Right lobe of liver (tissue), 6 donors: ENCODE measurements around the gene ACTR1A. TPM values are rescaled to one million over a fixed set of nuclear protein-coding genes. Genes with fewer than 3 reads are reported as not detected.

Experiments used
- ATAC-seq, 4 donors: fragments of 200-7000 bp; cut with Tn5 transposase; one replicate each; pipeline ENCODE4 v1.9.1; 2020; ENCODE audit warnings: mild to moderate bottlenecking in 4 of 4, moderate library complexity in 4 of 4
- DNase-seq, 3 donors: peaks; one replicate each; pipeline ENCODE4 v3.0.0-alpha.2; 2020
- H3K27ac ChIP-seq, 3 donors: fragments of 200-600 bp; one replicate each; pipeline ENCODE4 v1.8.0; 2022
- H3K27me3 ChIP-seq, 2 donors: fragments of 200-600 bp; one replicate each; pipeline ENCODE4 v1.8.0; 2022
- H3K36me3 ChIP-seq, 4 donors: fragments of 200-600 bp; sonication (generic) in 1 of 4; one replicate each; pipeline versions ENCODE4 v1.5.1 to v1.8.0; 2017 to 2022; ENCODE audit warnings: control low read depth in 1 of 4
- H3K4me1 ChIP-seq, 4 donors: fragments of 200-600 bp; sonication (generic) in 1 of 4; one replicate each; pipeline versions ENCODE4 v1.5.1 to v1.8.0; 2017 to 2022; ENCODE audit warnings: control low read depth in 1 of 4
- H3K4me3 ChIP-seq, 3 donors: fragments of 200-600 bp; one replicate each; pipeline ENCODE4 v1.8.0; 2022
- H3K9me3 ChIP-seq, 4 donors: fragments of 200-600 bp; sonication (generic) in 1 of 4; one replicate each; pipeline versions ENCODE4 v1.5.1 to v1.8.0; 2017 to 2022; ENCODE audit warnings: control low read depth in 1 of 4
- CTCF ChIP-seq, 4 donors: fragments of 200-600 bp in 3 of 4; fragments of 450-650 bp in 1 of 4; IDR thresholded peaks; one replicate each; pipeline versions ENCODE4 v1.5.1 to v1.8.0; 2016 to 2022; ENCODE audit warnings: antibody characterized with exemption in 4 of 4, mild to moderate bottlenecking in 2 of 4
- POLR2A ChIP-seq: fragments of 450-650 bp; IDR thresholded peaks from one replicate; pipeline ENCODE4 v1.6.1; 2017; ENCODE audit warnings: antibody characterized with exemption, mild to moderate bottlenecking
- WGBS: methylation state at CpG from one replicate; pipeline ENCODE4 v1.1.6; 2018; ENCODE audit warnings: low coverage, low lambda C conversion rate; ENCODE audit not compliant: insufficient coverage; ENCODE audit errors: missing lambda C conversion rate; 5-methylcytosine and 5-hydroxymethylcytosine counted together
- intact Hi-C, 2 donors: fragments of 100-400 bp; cut with DNase I; formaldehyde crosslinking; loops; one replicate each; pipeline versions ENCODE4 v1.11.2 to v1.14.1; 2022
- total RNA-seq, 6 experiments: library from RNA; depleted of rRNA in 2 of 6; stranded (reverse); fragments of >200 nt in 2 of 6; fragmentation: NEBNext Ultra II Directional in 3 of 6; extraction: Animal tissue kit (Norgen Biotek cat#: 25700) in 3 of 6; gene quantifications; one replicate each; pipeline versions ENCODE4 v1.1.0 to v1.2.4, GENCODE V29; 2016 to 2023
- donor health status: DM: no; HTN: yes; CAD: no.
- donor health status: DM: no; HTN: no; CAD: no.
- donor health status: DM: no; HTN: no; CAD: no.
- donor health status: DM: no; HTN: yes; CAD: no.
- donor health status: DM: no; HTN: yes; CAD: no.

Gene ACTR1A
- total RNA-seq, 6 experiments from 2014 or later = 25.6 to 47.9 (median 31.3) TPM

DNA sequence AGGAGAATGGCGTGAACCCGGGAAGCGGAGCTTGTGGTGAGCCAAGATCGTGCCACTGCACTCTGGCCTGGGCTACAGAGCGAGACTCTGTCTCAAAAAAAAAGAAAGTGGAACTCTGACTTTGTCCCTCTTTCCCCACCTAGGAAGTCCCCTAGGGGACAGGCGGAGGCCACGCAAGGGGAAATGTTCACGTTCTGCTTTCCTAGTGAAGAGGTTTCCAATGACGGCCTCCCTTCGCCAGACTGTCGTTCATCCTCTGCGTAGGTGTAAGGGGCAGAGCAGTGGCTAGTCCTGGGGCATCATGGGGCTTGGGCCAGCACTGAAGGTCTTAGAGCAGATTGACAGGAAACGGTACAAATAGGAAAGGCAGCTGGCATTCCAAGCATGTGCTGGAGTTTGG lies 31.8 kb upstream of the ACTR1A start:
- H3K4me1 ChIP-seq = no peaks in the 10 kb centered on the region
- DNase-seq (no peak), ATAC-seq (peak in 2 of 4 donors; percentile 37 to 46)
- 93% methylated on average over 7 of the region's 13 CpGs for WGBS
- intact Hi-C loops = no loop called here
- TF ChIP-seq POLR2A = no peak
- TF ChIP-seq CTCF (IDR thresholded peaks at IDR 0.05) = no peak
- H3K36me3 ChIP-seq = no peaks in the 10 kb centered on the region
- no peaks in the 10 kb centered on the region for H3K27me3 ChIP-seq
- no peak overlapping the region for H3K27ac ChIP-seq
- no peak overlapping the region for H3K4me3 ChIP-seq
- H3K9me3 ChIP-seq = no peaks in the 10 kb centered on the region

DNA sequence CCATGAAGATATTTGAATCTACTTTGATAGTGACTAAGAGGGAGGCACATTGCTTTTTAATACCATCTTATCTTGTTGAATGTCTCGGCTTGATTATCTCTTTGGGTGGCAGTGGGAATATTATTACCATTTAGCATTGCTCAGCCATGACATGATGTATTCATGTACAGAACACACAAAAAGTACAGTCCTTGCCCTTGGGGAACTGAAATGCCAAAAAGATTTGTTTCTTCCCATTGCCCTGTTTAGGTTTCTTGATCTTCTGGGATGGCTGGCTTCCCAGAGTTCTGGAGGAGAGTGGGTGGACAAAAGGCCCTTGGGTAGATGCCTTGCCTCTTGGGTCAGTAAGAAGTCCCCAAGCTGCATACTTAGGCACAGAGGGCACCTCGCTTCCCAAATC lies 25.0 kb upstream of the ACTR1A start:
- intact Hi-C loops = no loop called here
- no peaks in the 10 kb centered on the region for H3K27me3 ChIP-seq
- H3K9me3 ChIP-seq = no peaks in the 10 kb centered on the region
- no peak for TF ChIP-seq POLR2A
- TF ChIP-seq CTCF (IDR thresholded peaks at IDR 0.05) = no peak
- ATAC-seq (no peak), DNase-seq (peak in 1 of 3 donors; percentile 21)
- H3K4me1 ChIP-seq = no peaks in the 10 kb centered on the region
- no peak overlapping the region for H3K4me3 ChIP-seq
- H3K27ac ChIP-seq = no peak overlapping the region
- H3K36me3 ChIP-seq = peaks cover 0 to 4% (median 0%) of the 10 kb centered on the region in 4 donors
- 83% methylated on average over 2 of the region's 2 CpGs for WGBS

- H3K9me3 ChIP-seq = no peaks in the 10 kb centered on the region
- no peak overlapping the region for H3K27ac ChIP-seq
- no peaks in the 10 kb centered on the region for H3K4me1 ChIP-seq
- ATAC-seq (no peak), DNase-seq (peak in 1 of 3 donors; percentile 0)
- intact Hi-C loops = no loop called here
- H3K27me3 ChIP-seq = no peaks in the 10 kb centered on the region
- TF ChIP-seq POLR2A (no peak), CTCF (IDR thresholded peaks at IDR 0.05) (no peak)
- peaks cover 0 to 4% (median 0%) of the 10 kb centered on the region in 4 donors for H3K36me3 ChIP-seq
- 89% methylated on average over 4 of the region's 4 CpGs for WGBS
- H3K4me3 ChIP-seq = no peak overlapping the region
Measured at GRCh38 chr10:102524746-102525145, 22.2 kb upstream of the ACTR1A start.

DNA sequence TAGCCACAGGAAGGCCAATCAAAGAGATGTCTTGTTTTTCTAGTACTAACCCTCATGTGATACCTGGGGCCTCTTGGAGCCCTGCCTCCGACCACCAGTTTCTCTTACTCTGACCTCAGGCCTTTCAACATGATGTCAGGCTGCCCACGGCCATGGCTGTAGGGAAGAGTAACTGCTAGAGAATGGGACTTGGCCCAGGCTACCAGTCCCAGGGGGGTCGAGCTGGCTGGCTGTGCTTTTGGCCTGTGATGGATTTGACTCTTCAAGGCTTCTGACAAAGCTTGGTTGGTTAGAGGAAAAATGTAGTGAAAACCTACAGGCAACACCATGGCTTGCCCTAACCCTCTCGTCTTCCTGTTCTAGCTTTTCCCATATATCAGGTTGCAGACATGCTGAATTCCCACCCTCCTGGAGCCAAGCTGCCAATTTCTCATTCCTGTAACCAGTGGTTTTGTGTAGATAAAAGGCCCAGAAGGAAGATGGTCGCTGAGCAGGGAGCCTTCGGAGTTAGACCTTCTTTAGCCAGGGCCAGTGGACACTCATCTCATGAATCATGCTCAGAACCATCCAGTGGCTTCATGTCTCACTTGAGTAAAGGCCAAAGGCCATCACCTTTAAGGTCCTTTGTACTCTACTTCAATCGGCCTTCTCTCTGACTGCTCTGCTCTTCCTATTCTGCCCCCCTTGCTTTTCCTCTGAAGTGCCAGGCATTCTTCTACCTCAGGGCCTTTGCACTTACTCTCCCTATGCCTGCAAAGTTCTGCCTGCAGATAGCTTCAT lies 20.9 kb upstream of the ACTR1A start:
- WGBS = 68% methylated on average over 4 of the region's 7 CpGs
- ATAC-seq (peak; percentile 24 to 59 (median 38)), DNase-seq (peak in 1 of 3 donors; percentile 22)
- no peaks in the 10 kb centered on the region for H3K9me3 ChIP-seq
- TF ChIP-seq CTCF (IDR thresholded peaks at IDR 0.05) (no peak), POLR2A (no peak)
- H3K4me1 ChIP-seq = no peaks in the 10 kb centered on the region
- no peak overlapping the region for H3K4me3 ChIP-seq
- no peaks in the 10 kb centered on the region for H3K27me3 ChIP-seq
- H3K36me3 ChIP-seq = peaks cover 0 to 4% (median 0%) of the 10 kb centered on the region in 4 donors
- no peak overlapping the region for H3K27ac ChIP-seq
- intact Hi-C loops = no loop called here
